ENCODE results near the gene KPNA5.
"Not testable (repeated sequence)": the region's sequence is repeated elsewhere in the genome, so short reads cannot be mapped to it uniquely, and the experiment has no call there.

Gene KPNA5

GRCh38 chr6:116680880-116681672 is at the start of gene KPNA5:
KPNA5 (plus strand) TSS chr6:116681211; CDS start chr6:116681335, 124 bp downstream.
- DNase-seq (ENCODE audit: low read depth in 2 of 2) = peak; percentile 82 to 85

- DNase-seq (ENCODE audit: low read depth in 2 of 2) = no peak
These were observed 49.5 kb upstream of the KPNA5 start for GRCh38 chr6:116631379-116631990.

DNA sequence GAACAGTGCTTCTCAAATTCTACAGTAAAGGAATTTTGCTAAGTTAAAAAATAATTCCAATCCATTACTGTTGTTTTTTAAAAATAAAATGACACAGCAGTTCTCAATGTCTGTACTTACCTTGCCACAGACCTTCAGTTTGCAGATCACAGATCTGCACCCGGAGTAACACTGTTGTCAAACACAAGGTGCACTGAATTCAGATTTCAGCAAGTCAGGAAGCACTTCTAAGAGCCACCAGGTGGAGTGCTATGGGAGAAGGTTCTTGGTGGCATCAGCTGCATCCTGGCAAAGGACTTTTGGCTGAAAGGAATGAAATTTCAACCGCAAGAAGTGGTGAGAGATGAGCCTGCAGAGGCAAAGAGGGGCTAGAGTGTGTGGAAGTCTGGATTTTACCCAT is 47.3 kb upstream of the KPNA5 start:
- no peak for DNase-seq (ENCODE audit: low read depth in 2 of 2)

GRCh38 chr6:116648156-116648555 is 32.9 kb upstream of the KPNA5 start:
- no peak for DNase-seq (ENCODE audit: low read depth in 2 of 2)

GRCh38 chr6:116649129-116649528 is 31.9 kb upstream of the KPNA5 start:
- DNase-seq (ENCODE audit: low read depth in 2 of 2) = no peak

- DNase-seq (ENCODE audit: low read depth in 2 of 2) = no peak
These were observed 29.1 kb upstream of the KPNA5 start for GRCh38 chr6:116651916-116652315.

DNA sequence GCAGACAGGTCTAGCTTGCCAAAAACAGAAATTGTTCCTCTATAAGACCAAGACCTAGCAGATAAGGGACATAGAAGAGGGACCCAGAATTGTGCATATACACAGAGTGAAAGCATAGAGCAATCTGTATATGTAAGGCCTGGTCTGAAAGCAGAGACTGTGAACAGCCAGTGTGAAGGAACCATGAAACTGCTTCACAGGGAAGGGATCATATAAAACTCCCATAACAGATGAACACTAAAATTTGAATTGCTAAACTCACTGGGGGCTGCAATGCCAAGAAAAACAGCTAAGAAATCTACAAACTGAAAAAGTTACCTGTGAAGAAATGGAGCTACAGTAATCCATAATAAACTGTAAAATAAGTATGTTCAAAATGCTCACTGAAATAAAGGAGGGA is 19.4 kb upstream of the KPNA5 start:
- DNase-seq (ENCODE audit: low read depth in 2 of 2) = no peak

- no peak for DNase-seq (ENCODE audit: low read depth in 2 of 2)
These were observed 18.8 kb upstream of the KPNA5 start for GRCh38 chr6:116662202-116662601.

- DNase-seq (ENCODE audit: low read depth in 2 of 2) = no peak
These were observed 17.7 kb upstream of the KPNA5 start for GRCh38 chr6:116663308-116663707.

GRCh38 chr6:116664169-116664568 is 16.8 kb upstream of the KPNA5 start:
- not testable (repeated sequence) for DNase-seq (ENCODE audit: low read depth in 2 of 2)

GRCh38 chr6:116665464-116665863 is 15.5 kb upstream of the KPNA5 start:
- no peak for DNase-seq (ENCODE audit: low read depth in 2 of 2)

- no peak for DNase-seq (ENCODE audit: low read depth in 2 of 2)
These were observed 14.1 kb upstream of the KPNA5 start for GRCh38 chr6:116666869-116667268.

DNA sequence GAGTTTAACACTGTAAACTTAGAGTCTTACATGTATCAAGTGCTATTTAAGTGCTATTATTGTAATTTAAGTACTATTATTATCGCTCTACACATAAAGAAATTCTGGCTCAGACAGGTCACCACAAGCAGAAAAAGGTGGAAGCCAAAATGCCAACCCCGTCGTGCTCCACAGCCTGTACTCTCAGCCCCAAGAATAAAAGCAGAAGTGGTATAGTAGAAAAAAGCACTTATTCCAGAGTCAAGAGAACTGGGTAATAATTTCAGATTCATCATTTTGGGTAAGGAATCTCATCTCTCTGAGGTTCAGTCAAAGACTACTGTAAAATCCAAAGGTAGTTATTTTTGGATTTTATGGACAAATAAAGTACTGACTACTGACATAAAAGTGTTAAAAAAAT is 13.4 kb upstream of the KPNA5 start:
- no peak for DNase-seq (ENCODE audit: low read depth in 2 of 2)

- no peak for DNase-seq (ENCODE audit: low read depth in 2 of 2)
These were observed 8.7 kb upstream of the KPNA5 start for GRCh38 chr6:116672306-116672705.

GRCh38 chr6:116676021-116676420 is 5.0 kb upstream of the KPNA5 start:
- DNase-seq (ENCODE audit: low read depth in 2 of 2) = no peak

- DNase-seq (ENCODE audit: low read depth in 2 of 2) = no peak
These were observed 1.3 kb downstream of the KPNA5 start for GRCh38 chr6:116682334-116682712.

- DNase-seq (ENCODE audit: low read depth in 2 of 2) = no peak
These were observed 4.5 kb downstream of the KPNA5 start for GRCh38 chr6:116685437-116685993.

DNA sequence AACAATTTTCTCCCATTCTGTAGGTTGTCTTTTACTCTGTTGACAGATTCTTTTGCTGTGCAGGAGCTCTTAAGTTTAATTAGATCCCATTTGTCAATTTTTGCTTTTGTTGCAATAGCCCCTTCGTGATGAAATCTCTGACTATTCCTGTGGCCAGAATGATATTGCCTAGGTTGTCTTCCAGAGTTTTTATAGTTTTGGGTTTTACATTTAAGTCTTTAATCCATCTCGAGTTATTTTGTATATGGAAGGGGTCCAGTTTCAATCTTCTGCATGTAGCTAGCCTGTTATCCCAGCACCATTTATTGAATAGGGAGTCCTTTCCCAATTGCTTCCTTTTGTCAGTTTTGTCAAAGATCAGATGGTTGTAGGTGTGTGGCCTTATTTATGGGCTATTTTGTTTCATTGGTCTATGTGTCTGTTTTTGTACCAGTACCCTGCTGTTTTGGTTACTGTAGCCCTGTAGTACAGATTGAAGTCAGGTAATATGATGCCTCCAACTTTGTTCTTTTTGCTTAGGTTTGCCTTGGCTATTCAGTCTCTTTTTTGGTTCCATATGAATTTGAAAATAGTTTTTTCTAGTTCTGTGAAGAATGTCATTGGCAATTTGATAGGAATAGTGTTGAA is 5.6 kb downstream of the KPNA5 start:
- not testable (repeated sequence) for DNase-seq (ENCODE audit: low read depth in 2 of 2)

- no peak for DNase-seq (ENCODE audit: low read depth in 2 of 2)
These were observed 10.1 kb downstream of the KPNA5 start for GRCh38 chr6:116691154-116691553.

- DNase-seq (ENCODE audit: low read depth in 2 of 2) = not testable (repeated sequence)
These were observed 11.9 kb downstream of the KPNA5 start for GRCh38 chr6:116692873-116693272.

DNA sequence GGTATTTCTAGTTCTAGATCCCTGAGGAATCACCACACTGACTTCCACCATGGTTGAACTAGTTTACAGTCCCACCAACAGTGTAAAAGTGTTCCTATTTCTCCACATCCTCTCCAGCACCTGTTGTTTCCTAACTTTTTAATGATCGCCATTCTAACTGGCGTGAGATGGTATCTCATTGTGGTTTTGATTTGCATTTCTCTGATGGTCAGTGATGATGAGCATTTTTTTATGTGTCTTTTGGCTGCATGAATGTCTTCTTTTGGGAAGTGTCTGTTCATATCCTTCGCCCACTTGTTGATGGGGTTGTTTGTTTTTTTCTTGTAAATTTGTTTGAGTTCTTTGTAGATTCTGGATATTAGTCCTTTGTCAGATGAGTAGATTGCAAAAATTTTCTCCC is 12.3 kb downstream of the KPNA5 start:
- DNase-seq (ENCODE audit: low read depth in 2 of 2) = not testable (repeated sequence)

DNA sequence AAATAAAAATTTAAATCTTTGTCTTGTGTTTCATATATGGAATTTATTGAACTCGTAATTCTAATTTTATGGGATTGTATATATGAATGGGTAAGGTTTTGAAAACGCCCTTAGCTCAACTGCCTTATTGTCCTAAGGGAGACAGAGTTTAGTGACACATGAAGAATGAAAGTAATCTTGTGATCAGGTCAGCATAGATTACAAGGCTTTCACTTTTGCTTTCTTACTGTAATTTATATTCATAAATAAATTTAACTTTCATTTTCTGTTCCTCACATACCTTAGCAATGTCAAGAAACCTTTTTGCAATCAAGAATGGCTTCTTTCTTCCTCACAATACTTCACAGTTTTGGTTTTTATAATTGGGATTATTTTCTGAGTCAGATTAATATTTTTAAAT is 14.4 kb downstream of the KPNA5 start:
- no peak for DNase-seq (ENCODE audit: low read depth in 2 of 2)

GRCh38 chr6:116697480-116697879 is 16.5 kb downstream of the KPNA5 start:
- no peak for DNase-seq (ENCODE audit: low read depth in 2 of 2)
